Measurements from ENCODE around the gene VWF. TPM values are rescaled to one million over a fixed set of nuclear protein-coding genes. Genes with fewer than 3 reads are reported as not detected.

The VWF gene
- total and polyA plus RNA-seq, 2 of the 13 experiments (the other 11 are each of a cell fraction or from before 2014, with no cell fraction given): 0.20 to 0.25 TPM

GRCh38 chr12:5967645-5968415, 156.6 kb downstream of the VWF start (continued):
- TF ChIP-seq ZBTB39 (CRISPR knock-in tag; IDR thresholded peaks at IDR 0.05): no peak
- no peak for TF ChIP-seq PAX8 (CRISPR knock-in tag; IDR thresholded peaks at IDR 0.05; ENCODE audit: borderline replicate concordance)
- no peak for TF ChIP-seq HOXA5 (CRISPR knock-in tag; IDR thresholded peaks at IDR 0.05)
- no peak for TF ChIP-seq DDIT3 (CRISPR knock-in tag; IDR thresholded peaks at IDR 0.05)
- TF ChIP-seq ZNF30 (CRISPR knock-in tag; IDR thresholded peaks at IDR 0.05): no peak
- TF ChIP-seq RFX3 (CRISPR knock-in tag; IDR thresholded peaks at IDR 0.05): no peak
- TF ChIP-seq, protein P1, sequence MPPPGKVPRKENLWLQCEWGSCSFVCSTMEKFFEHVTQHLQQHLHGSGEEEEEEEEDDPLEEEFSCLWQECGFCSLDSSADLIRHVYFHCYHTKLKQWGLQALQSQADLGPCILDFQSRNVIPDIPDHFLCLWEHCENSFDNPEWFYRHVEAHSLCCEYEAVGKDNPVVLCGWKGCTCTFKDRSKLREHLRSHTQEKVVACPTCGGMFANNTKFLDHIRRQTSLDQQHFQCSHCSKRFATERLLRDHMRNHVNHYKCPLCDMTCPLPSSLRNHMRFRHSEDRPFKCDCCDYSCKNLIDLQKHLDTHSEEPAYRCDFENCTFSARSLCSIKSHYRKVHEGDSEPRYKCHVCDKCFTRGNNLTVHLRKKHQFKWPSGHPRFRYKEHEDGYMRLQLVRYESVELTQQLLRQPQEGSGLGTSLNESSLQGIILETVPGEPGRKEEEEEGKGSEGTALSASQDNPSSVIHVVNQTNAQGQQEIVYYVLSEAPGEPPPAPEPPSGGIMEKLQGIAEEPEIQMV (CRISPR knock-in tag; IDR thresholded peaks at IDR 0.05; ENCODE audit: low read depth): no peak
- TF ChIP-seq, protein P2, sequence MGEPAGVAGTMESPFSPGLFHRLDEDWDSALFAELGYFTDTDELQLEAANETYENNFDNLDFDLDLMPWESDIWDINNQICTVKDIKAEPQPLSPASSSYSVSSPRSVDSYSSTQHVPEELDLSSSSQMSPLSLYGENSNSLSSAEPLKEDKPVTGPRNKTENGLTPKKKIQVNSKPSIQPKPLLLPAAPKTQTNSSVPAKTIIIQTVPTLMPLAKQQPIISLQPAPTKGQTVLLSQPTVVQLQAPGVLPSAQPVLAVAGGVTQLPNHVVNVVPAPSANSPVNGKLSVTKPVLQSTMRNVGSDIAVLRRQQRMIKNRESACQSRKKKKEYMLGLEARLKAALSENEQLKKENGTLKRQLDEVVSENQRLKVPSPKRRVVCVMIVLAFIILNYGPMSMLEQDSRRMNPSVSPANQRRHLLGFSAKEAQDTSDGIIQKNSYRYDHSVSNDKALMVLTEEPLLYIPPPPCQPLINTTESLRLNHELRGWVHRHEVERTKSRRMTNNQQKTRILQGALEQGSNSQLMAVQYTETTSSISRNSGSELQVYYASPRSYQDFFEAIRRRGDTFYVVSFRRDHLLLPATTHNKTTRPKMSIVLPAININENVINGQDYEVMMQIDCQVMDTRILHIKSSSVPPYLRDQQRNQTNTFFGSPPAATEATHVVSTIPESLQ (CRISPR knock-in tag; conservative IDR thresholded peaks at IDR 0.05): no peak
- TF ChIP-seq ZNF781 (CRISPR knock-in tag; IDR thresholded peaks at IDR 0.05; ENCODE audit: borderline replicate concordance, not compliant biosample characterization): no peak
- TF ChIP-seq, protein P3, sequence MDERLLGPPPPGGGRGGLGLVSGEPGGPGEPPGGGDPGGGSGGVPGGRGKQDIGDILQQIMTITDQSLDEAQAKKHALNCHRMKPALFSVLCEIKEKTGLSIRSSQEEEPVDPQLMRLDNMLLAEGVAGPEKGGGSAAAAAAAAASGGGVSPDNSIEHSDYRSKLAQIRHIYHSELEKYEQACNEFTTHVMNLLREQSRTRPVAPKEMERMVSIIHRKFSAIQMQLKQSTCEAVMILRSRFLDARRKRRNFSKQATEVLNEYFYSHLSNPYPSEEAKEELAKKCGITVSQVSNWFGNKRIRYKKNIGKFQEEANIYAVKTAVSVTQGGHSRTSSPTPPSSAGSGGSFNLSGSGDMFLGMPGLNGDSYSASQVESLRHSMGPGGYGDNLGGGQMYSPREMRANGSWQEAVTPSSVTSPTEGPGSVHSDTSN (CRISPR knock-in tag; IDR thresholded peaks at IDR 0.05): no peak

Data from HepG2 (cell line).